HG02973 (cell line): ENCODE measurements around the gene NCOA7.
"Not testable (repeated sequence)": the region's sequence is repeated elsewhere in the genome, so short reads cannot be mapped to it uniquely, and the experiment has no call there.

Source experiments
- ATAC-seq: cut with Tn5 transposase; IDR thresholded peaks from one replicate; pipeline ENCODE4 v1.9.1; 2021; ENCODE audit warnings: moderate library complexity; ENCODE audit not compliant: unreplicated experiment

NCOA7 gene

GRCh38 chr6:125835221-125835744 lies 44.5 kb downstream of the NCOA7 start:
- ATAC-seq = no peak

- no peak for ATAC-seq
These were observed 45.7 kb downstream of the NCOA7 start for GRCh38 chr6:125836466-125836865.

- ATAC-seq = no peak
These were observed 48.7 kb downstream of the NCOA7 start for GRCh38 chr6:125839471-125839870.

- no peak for ATAC-seq
These were observed 49.1 kb downstream of the NCOA7 start for GRCh38 chr6:125839879-125840278.

GRCh38 chr6:125841356-125842090 lies 50.8 kb downstream of the NCOA7 start:
- ATAC-seq = no peak

- no peak for ATAC-seq
These were observed 51.4 kb downstream of the NCOA7 start for GRCh38 chr6:125842091-125842626.

- ATAC-seq = no peak
These were observed 52.8 kb downstream of the NCOA7 start for GRCh38 chr6:125843593-125843992.

- ATAC-seq = no peak
These were observed 54.2 kb downstream of the NCOA7 start for GRCh38 chr6:125844989-125845388.

GRCh38 chr6:125846292-125847024 lies 55.7 kb downstream of the NCOA7 start:
- no peak for ATAC-seq

- not testable (repeated sequence) for ATAC-seq
These were observed 57.5 kb downstream of the NCOA7 start for GRCh38 chr6:125848286-125848685.

GRCh38 chr6:125850361-125850760 lies 59.6 kb downstream of the NCOA7 start:
- no peak for ATAC-seq

GRCh38 chr6:125852587-125852986 lies 61.8 kb downstream of the NCOA7 start:
- ATAC-seq = no peak

- no peak for ATAC-seq
These were observed 62.4 kb downstream of the NCOA7 start for GRCh38 chr6:125853168-125853567.

- no peak for ATAC-seq
These were observed 63.0 kb downstream of the NCOA7 start for GRCh38 chr6:125853756-125854155.

- no peak for ATAC-seq
These were observed 63.6 kb downstream of the NCOA7 start for GRCh38 chr6:125854355-125854754.

- no peak for ATAC-seq
These were observed 65.0 kb downstream of the NCOA7 start for GRCh38 chr6:125855783-125856182.

GRCh38 chr6:125857846-125858245 lies 67.1 kb downstream of the NCOA7 start:
- ATAC-seq = no peak

- no peak for ATAC-seq
These were observed 67.9 kb downstream of the NCOA7 start for GRCh38 chr6:125858427-125859320.

GRCh38 chr6:125859727-125860126 lies 69.0 kb downstream of the NCOA7 start:
- no peak for ATAC-seq

- no peak for ATAC-seq
These were observed 72.3 kb downstream of the NCOA7 start for GRCh38 chr6:125863023-125863422.

GRCh38 chr6:125865015-125865414 lies 74.3 kb downstream of the NCOA7 start:
- no peak for ATAC-seq
